PFSK-1 (cell line): ENCODE data around the gene SGMS2.

Source experiments
- FOXP2 ChIP-seq: optimal IDR thresholded peaks from 2 replicates; pipeline ENCODE3; 2011; ENCODE audit warnings: borderline replicate concordance, control low read depth, inconsistent platforms; ENCODE audit not compliant: insufficient read depth; ENCODE audit errors: extremely low read length, extremely low read depth
- POLR2AphosphoS5 ChIP-seq: IDR thresholded peaks from 2 replicates; pipeline ENCODE4 v1.6.1; 2012; ENCODE audit warnings: low read depth, mild to moderate bottlenecking, control low read depth, low read length, moderate library complexity
- SIN3A ChIP-seq: IDR thresholded peaks from 2 replicates; pipeline ENCODE4 v1.6.1; 2012; ENCODE audit warnings: mild to moderate bottlenecking, low read length, moderate library complexity, borderline replicate concordance; ENCODE audit not compliant: insufficient read depth
- TAF1 ChIP-seq: IDR thresholded peaks from 2 replicates; pipeline ENCODE4 v1.6.1; 2012; ENCODE audit warnings: low read length, control low read depth, borderline replicate concordance; ENCODE audit not compliant: insufficient read depth
- TF ChIP-seq, protein P1 (sequence below), 2 experiments: IDR thresholded peaks; 2 replicates each; pipeline versions ENCODE4 v1.6.1 to v1.8.0; 2011 to 2012; ENCODE audit warnings: low read depth in 2 of 2, low read length in 2 of 2, control low read depth in 1 of 2, inconsistent platforms in 1 of 2, mild to moderate bottlenecking in 1 of 2, moderate library complexity in 1 of 2; ENCODE audit not compliant: insufficient read depth in 1 of 2

Gene SGMS2

DNA sequence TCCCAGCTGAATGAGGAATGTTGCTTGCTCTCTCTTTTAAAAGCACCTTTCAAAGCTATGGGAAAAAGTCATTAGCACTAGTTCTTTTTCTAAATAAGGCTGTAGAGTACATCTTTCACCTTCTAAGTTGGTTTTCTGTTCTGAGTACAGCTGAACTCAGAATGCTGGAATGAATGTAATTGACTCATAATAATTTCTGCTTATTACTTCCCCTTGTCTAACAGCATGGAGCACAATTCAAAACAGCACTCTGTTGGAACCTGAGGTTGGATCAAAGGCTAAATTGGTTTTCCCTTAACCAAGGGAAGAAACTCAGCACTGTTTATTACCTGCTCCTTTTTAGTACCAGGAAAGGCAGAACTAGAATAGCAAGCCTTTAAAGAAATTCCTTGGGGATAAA, 73.1 kb downstream of the SGMS2 start:
- TF ChIP-seq, protein P1, sequence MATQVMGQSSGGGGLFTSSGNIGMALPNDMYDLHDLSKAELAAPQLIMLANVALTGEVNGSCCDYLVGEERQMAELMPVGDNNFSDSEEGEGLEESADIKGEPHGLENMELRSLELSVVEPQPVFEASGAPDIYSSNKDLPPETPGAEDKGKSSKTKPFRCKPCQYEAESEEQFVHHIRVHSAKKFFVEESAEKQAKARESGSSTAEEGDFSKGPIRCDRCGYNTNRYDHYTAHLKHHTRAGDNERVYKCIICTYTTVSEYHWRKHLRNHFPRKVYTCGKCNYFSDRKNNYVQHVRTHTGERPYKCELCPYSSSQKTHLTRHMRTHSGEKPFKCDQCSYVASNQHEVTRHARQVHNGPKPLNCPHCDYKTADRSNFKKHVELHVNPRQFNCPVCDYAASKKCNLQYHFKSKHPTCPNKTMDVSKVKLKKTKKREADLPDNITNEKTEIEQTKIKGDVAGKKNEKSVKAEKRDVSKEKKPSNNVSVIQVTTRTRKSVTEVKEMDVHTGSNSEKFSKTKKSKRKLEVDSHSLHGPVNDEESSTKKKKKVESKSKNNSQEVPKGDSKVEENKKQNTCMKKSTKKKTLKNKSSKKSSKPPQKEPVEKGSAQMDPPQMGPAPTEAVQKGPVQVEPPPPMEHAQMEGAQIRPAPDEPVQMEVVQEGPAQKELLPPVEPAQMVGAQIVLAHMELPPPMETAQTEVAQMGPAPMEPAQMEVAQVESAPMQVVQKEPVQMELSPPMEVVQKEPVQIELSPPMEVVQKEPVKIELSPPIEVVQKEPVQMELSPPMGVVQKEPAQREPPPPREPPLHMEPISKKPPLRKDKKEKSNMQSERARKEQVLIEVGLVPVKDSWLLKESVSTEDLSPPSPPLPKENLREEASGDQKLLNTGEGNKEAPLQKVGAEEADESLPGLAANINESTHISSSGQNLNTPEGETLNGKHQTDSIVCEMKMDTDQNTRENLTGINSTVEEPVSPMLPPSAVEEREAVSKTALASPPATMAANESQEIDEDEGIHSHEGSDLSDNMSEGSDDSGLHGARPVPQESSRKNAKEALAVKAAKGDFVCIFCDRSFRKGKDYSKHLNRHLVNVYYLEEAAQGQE (IDR thresholded peaks at IDR 0.05; ENCODE audit: insufficient read depth in 1 of 2, low read depth in 2 of 2, low read length in 2 of 2), result no peak
- TF ChIP-seq TAF1, result no peak
- TF ChIP-seq FOXP2, result no peak
- TF ChIP-seq POLR2AphosphoS5, result no peak
- TF ChIP-seq SIN3A, result no peak

DNA sequence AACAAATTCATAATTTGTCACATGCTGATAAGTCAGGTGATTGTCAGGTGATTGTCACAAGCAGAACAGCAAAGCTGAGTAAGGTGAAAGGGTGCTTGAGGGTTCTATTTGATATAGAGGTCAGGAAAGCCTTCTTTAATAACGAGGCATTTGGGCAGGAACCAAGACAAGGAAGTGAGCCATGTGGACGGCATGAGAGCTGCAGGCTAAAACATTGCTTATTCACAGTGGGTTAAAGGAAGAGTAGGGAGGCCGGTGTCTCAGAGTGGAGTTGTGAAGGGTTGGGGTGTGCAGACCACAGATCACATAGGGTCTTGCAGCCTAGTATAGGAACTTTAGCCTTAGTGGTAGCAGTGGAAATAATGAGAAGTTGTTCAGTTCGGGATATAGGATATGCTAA, 75.3 kb downstream of the SGMS2 start:
- TF ChIP-seq, protein P1 (IDR thresholded peaks at IDR 0.05; ENCODE audit: insufficient read depth in 1 of 2, low read depth in 2 of 2, low read length in 2 of 2), result no peak

- no peak for TF ChIP-seq TAF1
Measured at GRCh38 chr4:107900508-107900907, 75.8 kb downstream of the SGMS2 start.

- TF ChIP-seq TAF1, result no peak
- TF ChIP-seq FOXP2, result no peak
- TF ChIP-seq POLR2AphosphoS5, result no peak
- TF ChIP-seq, protein P1 (IDR thresholded peaks at IDR 0.05; ENCODE audit: insufficient read depth in 1 of 2, low read depth in 2 of 2, low read length in 2 of 2), result no peak
- no peak for TF ChIP-seq SIN3A
Measured at GRCh38 chr4:107901213-107901934, 76.6 kb downstream of the SGMS2 start.

DNA sequence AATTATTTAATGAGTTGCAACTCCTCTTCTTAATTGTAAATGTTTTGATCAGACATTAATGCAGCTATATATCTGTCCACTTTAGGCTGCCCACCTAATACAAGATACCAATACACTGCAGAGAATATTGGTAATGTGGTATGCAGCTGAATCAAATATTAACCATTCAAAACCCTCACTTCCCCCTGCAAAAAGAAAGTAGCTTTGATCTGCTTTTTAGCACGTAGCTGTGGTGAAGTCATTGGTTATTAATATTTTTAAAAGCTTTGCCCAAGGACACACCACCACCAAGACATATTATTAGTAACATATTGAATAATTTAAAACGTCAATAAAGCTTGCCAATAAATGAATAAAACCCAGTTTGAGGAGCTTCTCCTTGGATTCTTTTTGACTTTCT, 78.0 kb downstream of the SGMS2 start:
- TF ChIP-seq FOXP2 (no peak), POLR2AphosphoS5 (no peak), SIN3A (no peak), TAF1 (no peak)
- TF ChIP-seq, protein P1 (IDR thresholded peaks at IDR 0.05; ENCODE audit: insufficient read depth in 1 of 2, low read depth in 2 of 2, low read length in 2 of 2), result no peak
